Heart left ventricle (tissue), 13 donors: ENCODE data around the gene APLP2.

Experiments
- CTCF ChIP-seq, 12 donors: fragments of 200-600 bp; sonication (generic) in 4 of 12; IDR thresholded peaks; one replicate each; pipeline versions ENCODE4 v1.5.0 to v1.8.0; 2018 to 2022; ENCODE audit warnings: antibody characterized with exemption in 12 of 12, mild to moderate bottlenecking in 5 of 12
- POLR2A ChIP-seq, 2 donors: fragments of 450-650 bp; IDR thresholded peaks; one replicate each; pipeline ENCODE4 v1.6.1; 2017; ENCODE audit warnings: antibody characterized with exemption in 2 of 2, mild to moderate bottlenecking in 2 of 2, moderate library complexity in 2 of 2
- donor health status: ischemic (EF 13 %, LVEDD 7.1; RV severe dilation, severe dysfunction).
- donor health status: DM: no; HTN: yes; CAD: no.
- donor health status: DM: no; HTN: no; CAD: no.
- donor health status: ischemic (EF 25% LVEDD 6.9; RV normal size, moderate dysfunction).
- donor health status: ischemic (EF 25% LVEDD 5.7; RV mildly dilated, moderate dysfunction).
- donor health status: ischemic (EF 35%, LVEDD 5.7; RV mildly dilated, moderate dysfunction).
- donor health status: nonischemic (EF 11% LVEDD 7.7; RV severe dilation, severe dysfunction).
- donor health status: DM: yes; HTN: yes; CAD: no.
- donor health status: PGD.
- donor health status: ischemic (EF 29% LVEDD 5.4; RV normal size, mild dysfunction).
- donor health status: nonischemic (EF 23%, LVEDD 6.1; RV moderate dilation, normal function).

GRCh38 chr11:130031945-130032344, 37.7 kb upstream of the APLP2 start:
- TF ChIP-seq CTCF (IDR thresholded peaks at IDR 0.05), result no peak
- TF ChIP-seq POLR2A (IDR thresholded peaks at IDR 0.05), result no peak
